PFSK-1 (cell line): ENCODE data around the gene AFF2.

Source experiments
- FOXP2 ChIP-seq: optimal IDR thresholded peaks from 2 replicates; pipeline ENCODE3; 2011; ENCODE audit warnings: borderline replicate concordance, control low read depth, inconsistent platforms; ENCODE audit not compliant: insufficient read depth; ENCODE audit errors: extremely low read length, extremely low read depth
- POLR2AphosphoS5 ChIP-seq: IDR thresholded peaks from 2 replicates; pipeline ENCODE4 v1.6.1; 2012; ENCODE audit warnings: low read depth, mild to moderate bottlenecking, control low read depth, low read length, moderate library complexity
- SIN3A ChIP-seq: IDR thresholded peaks from 2 replicates; pipeline ENCODE4 v1.6.1; 2012; ENCODE audit warnings: mild to moderate bottlenecking, low read length, moderate library complexity, borderline replicate concordance; ENCODE audit not compliant: insufficient read depth
- TAF1 ChIP-seq: IDR thresholded peaks from 2 replicates; pipeline ENCODE4 v1.6.1; 2012; ENCODE audit warnings: low read length, control low read depth, borderline replicate concordance; ENCODE audit not compliant: insufficient read depth
- TF ChIP-seq, protein P1 (sequence below), 2 experiments: IDR thresholded peaks; 2 replicates each; pipeline versions ENCODE4 v1.6.1 to v1.8.0; 2011 to 2012; ENCODE audit warnings: low read depth in 2 of 2, low read length in 2 of 2, control low read depth in 1 of 2, inconsistent platforms in 1 of 2, mild to moderate bottlenecking in 1 of 2, moderate library complexity in 1 of 2; ENCODE audit not compliant: insufficient read depth in 1 of 2

Gene AFF2

GRCh38 chrX:148933881-148934280 is 433.5 kb downstream of the AFF2 start:
- TF ChIP-seq FOXP2: no peak
- TF ChIP-seq TAF1: no peak
- TF ChIP-seq, protein P1, sequence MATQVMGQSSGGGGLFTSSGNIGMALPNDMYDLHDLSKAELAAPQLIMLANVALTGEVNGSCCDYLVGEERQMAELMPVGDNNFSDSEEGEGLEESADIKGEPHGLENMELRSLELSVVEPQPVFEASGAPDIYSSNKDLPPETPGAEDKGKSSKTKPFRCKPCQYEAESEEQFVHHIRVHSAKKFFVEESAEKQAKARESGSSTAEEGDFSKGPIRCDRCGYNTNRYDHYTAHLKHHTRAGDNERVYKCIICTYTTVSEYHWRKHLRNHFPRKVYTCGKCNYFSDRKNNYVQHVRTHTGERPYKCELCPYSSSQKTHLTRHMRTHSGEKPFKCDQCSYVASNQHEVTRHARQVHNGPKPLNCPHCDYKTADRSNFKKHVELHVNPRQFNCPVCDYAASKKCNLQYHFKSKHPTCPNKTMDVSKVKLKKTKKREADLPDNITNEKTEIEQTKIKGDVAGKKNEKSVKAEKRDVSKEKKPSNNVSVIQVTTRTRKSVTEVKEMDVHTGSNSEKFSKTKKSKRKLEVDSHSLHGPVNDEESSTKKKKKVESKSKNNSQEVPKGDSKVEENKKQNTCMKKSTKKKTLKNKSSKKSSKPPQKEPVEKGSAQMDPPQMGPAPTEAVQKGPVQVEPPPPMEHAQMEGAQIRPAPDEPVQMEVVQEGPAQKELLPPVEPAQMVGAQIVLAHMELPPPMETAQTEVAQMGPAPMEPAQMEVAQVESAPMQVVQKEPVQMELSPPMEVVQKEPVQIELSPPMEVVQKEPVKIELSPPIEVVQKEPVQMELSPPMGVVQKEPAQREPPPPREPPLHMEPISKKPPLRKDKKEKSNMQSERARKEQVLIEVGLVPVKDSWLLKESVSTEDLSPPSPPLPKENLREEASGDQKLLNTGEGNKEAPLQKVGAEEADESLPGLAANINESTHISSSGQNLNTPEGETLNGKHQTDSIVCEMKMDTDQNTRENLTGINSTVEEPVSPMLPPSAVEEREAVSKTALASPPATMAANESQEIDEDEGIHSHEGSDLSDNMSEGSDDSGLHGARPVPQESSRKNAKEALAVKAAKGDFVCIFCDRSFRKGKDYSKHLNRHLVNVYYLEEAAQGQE (IDR thresholded peaks at IDR 0.05; ENCODE audit: insufficient read depth in 1 of 2, low read depth in 2 of 2, low read length in 2 of 2): no peak
- no peak for TF ChIP-seq POLR2AphosphoS5
- no peak for TF ChIP-seq SIN3A

- TF ChIP-seq TAF1 (no peak), POLR2AphosphoS5 (no peak), SIN3A (no peak), FOXP2 (no peak)
- TF ChIP-seq, protein P1 (IDR thresholded peaks at IDR 0.05; ENCODE audit: insufficient read depth in 1 of 2, low read depth in 2 of 2, low read length in 2 of 2): no peak
Measured at GRCh38 chrX:148938348-148938747, 437.9 kb downstream of the AFF2 start.

GRCh38 chrX:148940411-148940996 is 440.1 kb downstream of the AFF2 start:
- TF ChIP-seq POLR2AphosphoS5 (no peak), FOXP2 (no peak), TAF1 (no peak), SIN3A (no peak)
- TF ChIP-seq, protein P1 (IDR thresholded peaks at IDR 0.05; ENCODE audit: insufficient read depth in 1 of 2, low read depth in 2 of 2, low read length in 2 of 2): no peak

GRCh38 chrX:148942754-148943153 is 442.3 kb downstream of the AFF2 start:
- no peak for TF ChIP-seq SIN3A
- TF ChIP-seq TAF1: no peak
- no peak for TF ChIP-seq FOXP2
- no peak for TF ChIP-seq POLR2AphosphoS5
- TF ChIP-seq, protein P1 (IDR thresholded peaks at IDR 0.05; ENCODE audit: insufficient read depth in 1 of 2, low read depth in 2 of 2, low read length in 2 of 2): no peak

GRCh38 chrX:148947399-148947975 is 447.1 kb downstream of the AFF2 start:
- TF ChIP-seq FOXP2 (no peak), TAF1 (no peak)
